DOHH2 (cell line): ENCODE results near the gene ONECUT3.

Experiments
- CTCF ChIP-seq: fragments of 200-600 bp; sonication (generic); IDR thresholded peaks from one replicate; pipeline ENCODE4 v1.5.1; 2014; ENCODE audit warnings: antibody characterized with exemption, mild to moderate bottlenecking, low read depth, low read length; ENCODE audit not compliant: poor library complexity, severe bottlenecking
- EZH2phosphoT487 ChIP-seq: fragments of 200-600 bp; sonication (generic); IDR thresholded peaks from 2 replicates; pipeline ENCODE4 v1.6.1; 2017; ENCODE audit warnings: borderline replicate concordance, mild to moderate bottlenecking, antibody characterized with exemption, low read length, moderate library complexity, mixed read lengths

GRCh38 chr19:1707240-1707639 is 46.1 kb upstream of the ONECUT3 start:
- TF ChIP-seq CTCF (no peak), EZH2phosphoT487 (no peak)
